Astrocyte (in vitro differentiated cells and primary cell): ENCODE data around the gene MBNL3.

Experiments
- CTCF ChIP-seq: IDR thresholded peaks from 2 replicates; pipeline ENCODE4 v1.5.1; 2011; ENCODE audit warnings: low read depth, mild to moderate bottlenecking, inconsistent platforms, low read length, moderate library complexity; ENCODE audit not compliant: insufficient read depth
- EZH2 ChIP-seq: IDR thresholded peaks from 2 replicates; pipeline ENCODE4 v1.6.1; 2012; ENCODE audit warnings: mild to moderate bottlenecking, low read length, inconsistent platforms; ENCODE audit not compliant: insufficient read depth

- TF ChIP-seq CTCF (no peak), EZH2 (no peak)
Observed at GRCh38 chrX:132407691-132408090, 81.1 kb downstream of the MBNL3 start.
